Gastroesophageal sphincter (tissue), 3 donors: ENCODE results near the gene FGF7.

Source experiments
- EP300 ChIP-seq: sonication (generic); formaldehyde crosslinking; IDR thresholded peaks from one replicate; pipeline ENCODE4 v1.6.1; 2017; ENCODE audit warnings: antibody characterized with exemption, mild to moderate bottlenecking
- POLR2A ChIP-seq, 2 donors: fragments of 450-650 bp; IDR thresholded peaks; one replicate each; pipeline ENCODE4 v1.6.1; 2017; ENCODE audit warnings: antibody characterized with exemption in 2 of 2, mild to moderate bottlenecking in 2 of 2, moderate library complexity in 1 of 2
- POLR2AphosphoS5 ChIP-seq: sonication (generic); formaldehyde crosslinking; IDR thresholded peaks from one replicate; pipeline ENCODE4 v1.6.1; 2017; ENCODE audit warnings: antibody characterized with exemption
- TF ChIP-seq, protein P1 (sequence below), 4 experiments: fragments of 200-600 bp in 2 of 4; fragments of 450-650 bp in 2 of 4; sonication (generic) in 1 of 4; IDR thresholded peaks; one replicate each; pipeline ENCODE4 v1.5.1; 2017 to 2019; ENCODE audit warnings: antibody characterized with exemption in 4 of 4, mild to moderate bottlenecking in 2 of 4, moderate library complexity in 2 of 4

DNA sequence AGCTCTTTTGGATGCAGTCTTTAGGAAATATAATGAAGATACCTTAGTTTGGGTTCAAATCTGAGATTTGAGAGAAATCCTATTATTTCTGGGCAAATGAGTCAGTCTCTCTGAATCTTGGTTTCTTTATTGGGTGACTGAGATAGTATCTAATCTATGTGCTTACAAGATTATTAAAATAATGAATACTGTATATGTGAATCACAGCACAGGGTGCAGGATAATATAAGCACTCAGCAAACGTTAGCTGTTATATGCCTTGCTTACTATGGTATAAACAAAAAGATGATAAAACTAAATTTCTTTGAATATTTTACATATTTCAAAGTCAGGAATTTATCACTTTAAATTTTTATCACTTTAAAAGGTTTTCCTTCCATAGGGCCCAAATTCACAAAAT, 29.6 kb downstream of the FGF7 start:
- no peak for TF ChIP-seq POLR2A (IDR thresholded peaks at IDR 0.05)
- TF ChIP-seq, protein P1, sequence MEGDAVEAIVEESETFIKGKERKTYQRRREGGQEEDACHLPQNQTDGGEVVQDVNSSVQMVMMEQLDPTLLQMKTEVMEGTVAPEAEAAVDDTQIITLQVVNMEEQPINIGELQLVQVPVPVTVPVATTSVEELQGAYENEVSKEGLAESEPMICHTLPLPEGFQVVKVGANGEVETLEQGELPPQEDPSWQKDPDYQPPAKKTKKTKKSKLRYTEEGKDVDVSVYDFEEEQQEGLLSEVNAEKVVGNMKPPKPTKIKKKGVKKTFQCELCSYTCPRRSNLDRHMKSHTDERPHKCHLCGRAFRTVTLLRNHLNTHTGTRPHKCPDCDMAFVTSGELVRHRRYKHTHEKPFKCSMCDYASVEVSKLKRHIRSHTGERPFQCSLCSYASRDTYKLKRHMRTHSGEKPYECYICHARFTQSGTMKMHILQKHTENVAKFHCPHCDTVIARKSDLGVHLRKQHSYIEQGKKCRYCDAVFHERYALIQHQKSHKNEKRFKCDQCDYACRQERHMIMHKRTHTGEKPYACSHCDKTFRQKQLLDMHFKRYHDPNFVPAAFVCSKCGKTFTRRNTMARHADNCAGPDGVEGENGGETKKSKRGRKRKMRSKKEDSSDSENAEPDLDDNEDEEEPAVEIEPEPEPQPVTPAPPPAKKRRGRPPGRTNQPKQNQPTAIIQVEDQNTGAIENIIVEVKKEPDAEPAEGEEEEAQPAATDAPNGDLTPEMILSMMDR (IDR thresholded peaks at IDR 0.05) = no peak
- no peak for TF ChIP-seq POLR2AphosphoS5
- TF ChIP-seq EP300 = no peak
